HG03469 (cell line): Measurements from ENCODE around the gene GRAP.
"Not testable (repeated sequence)": the region's sequence is repeated elsewhere in the genome, so short reads cannot be mapped to it uniquely, and the experiment has no call there.

ENCODE experiments used
- ATAC-seq: cut with Tn5 transposase; IDR thresholded peaks from one replicate; pipeline ENCODE4 v1.9.1; 2021; ENCODE audit warnings: mild to moderate bottlenecking, moderate library complexity, moderate number of reproducible peaks; ENCODE audit not compliant: unreplicated experiment

Gene GRAP

GRCh38 chr17:19046782-19047375, at the start of gene GRAP:
Gene GRAP, minus strand, starts transcription at chr17:19046957. Its CDS starts 31 bp downstream, at chr17:19046926.
- not testable (repeated sequence) for ATAC-seq

GRCh38 chr17:19093684-19094438, 47.1 kb upstream of the GRAP start:
- ATAC-seq, result not testable (repeated sequence)

GRCh38 chr17:19092737-19093683, 46.3 kb upstream of the GRAP start:
- ATAC-seq, result not testable (repeated sequence)

- ATAC-seq, result not testable (repeated sequence)
Observed at GRCh38 chr17:19090058-19090772, 43.5 kb upstream of the GRAP start.

- not testable (repeated sequence) for ATAC-seq
Observed at GRCh38 chr17:19088804-19089685, 42.3 kb upstream of the GRAP start.

GRCh38 chr17:19077386-19077785, 30.6 kb upstream of the GRAP start:
- ATAC-seq, result not testable (repeated sequence)

- ATAC-seq, result not testable (repeated sequence)
Observed at GRCh38 chr17:19076398-19077192, 29.8 kb upstream of the GRAP start.

- not testable (repeated sequence) for ATAC-seq
Observed at GRCh38 chr17:19070318-19071168, 23.8 kb upstream of the GRAP start.

GRCh38 chr17:19064378-19064777, 17.6 kb upstream of the GRAP start:
- ATAC-seq, result not testable (repeated sequence)

GRCh38 chr17:19063326-19063956, 16.7 kb upstream of the GRAP start:
- ATAC-seq, result not testable (repeated sequence)

GRCh38 chr17:19062718-19063325, 16.1 kb upstream of the GRAP start:
- not testable (repeated sequence) for ATAC-seq

- ATAC-seq, result not testable (repeated sequence)
Observed at GRCh38 chr17:19062009-19062717, 15.4 kb upstream of the GRAP start.

GRCh38 chr17:19055447-19055846, 8.7 kb upstream of the GRAP start:
- not testable (repeated sequence) for ATAC-seq

GRCh38 chr17:19048826-19049225, 2.1 kb upstream of the GRAP start:
- ATAC-seq, result not testable (repeated sequence)

- ATAC-seq, result not testable (repeated sequence)
Observed at GRCh38 chr17:19047510-19047909, 753 bp upstream of the GRAP start.

- not testable (repeated sequence) for ATAC-seq
Observed at GRCh38 chr17:19044643-19045042, 2.1 kb downstream of the GRAP start.
